GM19023 (cell line): ENCODE measurements around the gene ADAM17.
"Not testable (repeated sequence)": the region's sequence is repeated elsewhere in the genome, so short reads cannot be mapped to it uniquely, and the experiment has no call there.

Experiments
- ATAC-seq: cut with Tn5 transposase; IDR thresholded peaks from one replicate; pipeline ENCODE4 v1.9.1; 2021; ENCODE audit warnings: mild to moderate bottlenecking, moderate library complexity; ENCODE audit not compliant: unreplicated experiment

ADAM17 gene

GRCh38 chr2:9555297-9556120, at the start of gene ADAM17:
TSS of gene ADAM17 (minus strand) at chr2:9555830. CDS start at chr2:9555605, 225 bp downstream.
- ATAC-seq = peak; percentile 92

- ATAC-seq = no peak
Observed at GRCh38 chr2:9602412-9602811, 46.8 kb upstream of the ADAM17 start.

- no peak for ATAC-seq
Observed at GRCh38 chr2:9601397-9601796, 45.8 kb upstream of the ADAM17 start.

- ATAC-seq = no peak
Observed at GRCh38 chr2:9599430-9599829, 43.8 kb upstream of the ADAM17 start.

GRCh38 chr2:9596621-9597311, 41.1 kb upstream of the ADAM17 start:
- ATAC-seq = no peak

GRCh38 chr2:9595746-9596145, 40.1 kb upstream of the ADAM17 start:
- no peak for ATAC-seq

GRCh38 chr2:9595256-9595655, 39.6 kb upstream of the ADAM17 start:
- not testable (repeated sequence) for ATAC-seq

- ATAC-seq = no peak
Observed at GRCh38 chr2:9594366-9595054, 38.9 kb upstream of the ADAM17 start.

- no peak for ATAC-seq
Observed at GRCh38 chr2:9593925-9594324, 38.3 kb upstream of the ADAM17 start.

- no peak for ATAC-seq
Observed at GRCh38 chr2:9592699-9593098, 37.1 kb upstream of the ADAM17 start.

GRCh38 chr2:9590641-9591040, 35.0 kb upstream of the ADAM17 start:
- ATAC-seq = no peak

- no peak for ATAC-seq
Observed at GRCh38 chr2:9586465-9586864, 30.8 kb upstream of the ADAM17 start.

GRCh38 chr2:9585486-9585885, 29.9 kb upstream of the ADAM17 start:
- ATAC-seq = no peak

GRCh38 chr2:9584902-9585301, 29.3 kb upstream of the ADAM17 start:
- ATAC-seq = not testable (repeated sequence)

- ATAC-seq = no peak
Observed at GRCh38 chr2:9582624-9583023, 27.0 kb upstream of the ADAM17 start.

- no peak for ATAC-seq
Observed at GRCh38 chr2:9578467-9579235, 23.0 kb upstream of the ADAM17 start.

- ATAC-seq = no peak
Observed at GRCh38 chr2:9574331-9574730, 18.7 kb upstream of the ADAM17 start.

- no peak for ATAC-seq
Observed at GRCh38 chr2:9573840-9574239, 18.2 kb upstream of the ADAM17 start.

- no peak for ATAC-seq
Observed at GRCh38 chr2:9573013-9573720, 17.5 kb upstream of the ADAM17 start.
